ENCODE results near the gene AMER1.

AMER1 gene

GRCh38 chrX:64188901-64189300 is 16.6 kb downstream of the AMER1 start:
- no peak overlapping the region for H3K4me2 ChIP-seq (ENCODE audit: low read length)
- H3K4me3 ChIP-seq (ENCODE audit: low read length): no peak overlapping the region
- no peaks in the 10 kb centered on the region for H3K79me2 ChIP-seq (ENCODE audit: low read length)
- no peaks in the 10 kb centered on the region for H3K9me3 ChIP-seq (ENCODE audit: insufficient read depth, low read length)
- TF ChIP-seq EZH2phosphoT487 (IDR thresholded peaks at IDR 0.05; ENCODE audit: low read depth) (no peak), CTCF (IDR thresholded peaks at IDR 0.05; ENCODE audit: low read depth, low read length) (no peak)
- no peaks in the 10 kb centered on the region for H4K20me1 ChIP-seq (ENCODE audit: insufficient read depth, low read length)
- H2AFZ ChIP-seq (ENCODE audit: low read depth, low read length): no peak overlapping the region
- no peak overlapping the region for H3K9ac ChIP-seq (ENCODE audit: low read length)
- no peaks in the 10 kb centered on the region for H3K4me1 ChIP-seq (ENCODE audit: low read length)
- no peaks in the 10 kb centered on the region for H3K27me3 ChIP-seq (ENCODE audit: low read depth, low read length)
- no peak overlapping the region for H3K27ac ChIP-seq (ENCODE audit: low read length)
- no peaks in the 10 kb centered on the region for H3K36me3 ChIP-seq (replicated peaks; ENCODE audit: low read depth, low read length)

GRCh38 chrX:64187762-64188150 is 17.8 kb downstream of the AMER1 start:
- no peaks in the 10 kb centered on the region for H4K20me1 ChIP-seq (ENCODE audit: insufficient read depth, low read length)
- no peaks in the 10 kb centered on the region for H3K79me2 ChIP-seq (ENCODE audit: low read length)
- no peak overlapping the region for H3K9ac ChIP-seq (ENCODE audit: low read length)
- H3K4me2 ChIP-seq (ENCODE audit: low read length): no peak overlapping the region
- H3K4me3 ChIP-seq (ENCODE audit: low read length): no peak overlapping the region
- H2AFZ ChIP-seq (ENCODE audit: low read depth, low read length): no peak overlapping the region
- no peaks in the 10 kb centered on the region for H3K36me3 ChIP-seq (replicated peaks; ENCODE audit: low read depth, low read length)
- no peaks in the 10 kb centered on the region for H3K9me3 ChIP-seq (ENCODE audit: insufficient read depth, low read length)
- no peak overlapping the region for H3K27ac ChIP-seq (ENCODE audit: low read length)
- H3K27me3 ChIP-seq (ENCODE audit: low read depth, low read length): no peaks in the 10 kb centered on the region
- no peaks in the 10 kb centered on the region for H3K4me1 ChIP-seq (ENCODE audit: low read length)
- no peak for TF ChIP-seq EZH2phosphoT487 (IDR thresholded peaks at IDR 0.05; ENCODE audit: low read depth)
- TF ChIP-seq CTCF (IDR thresholded peaks at IDR 0.05; ENCODE audit: low read depth, low read length): no peak

- H3K4me3 ChIP-seq (ENCODE audit: low read length): no peak overlapping the region
- no peak for TF ChIP-seq CTCF (IDR thresholded peaks at IDR 0.05; ENCODE audit: low read depth, low read length)
- no peak for TF ChIP-seq EZH2phosphoT487 (IDR thresholded peaks at IDR 0.05; ENCODE audit: low read depth)
- H2AFZ ChIP-seq (ENCODE audit: low read depth, low read length): no peak overlapping the region
- no peaks in the 10 kb centered on the region for H3K9me3 ChIP-seq (ENCODE audit: insufficient read depth, low read length)
- no peaks in the 10 kb centered on the region for H4K20me1 ChIP-seq (ENCODE audit: insufficient read depth, low read length)
- no peak overlapping the region for H3K4me2 ChIP-seq (ENCODE audit: low read length)
- no peaks in the 10 kb centered on the region for H3K4me1 ChIP-seq (ENCODE audit: low read length)
- no peaks in the 10 kb centered on the region for H3K79me2 ChIP-seq (ENCODE audit: low read length)
- no peaks in the 10 kb centered on the region for H3K27me3 ChIP-seq (ENCODE audit: low read depth, low read length)
- H3K27ac ChIP-seq (ENCODE audit: low read length): no peak overlapping the region
- H3K36me3 ChIP-seq (replicated peaks; ENCODE audit: low read depth, low read length): no peaks in the 10 kb centered on the region
- no peak overlapping the region for H3K9ac ChIP-seq (ENCODE audit: low read length)
These were observed 18.3 kb downstream of the AMER1 start for GRCh38 chrX:64186974-64187761.

- TF ChIP-seq CTCF (IDR thresholded peaks at IDR 0.05; ENCODE audit: low read depth, low read length) (no peak), EZH2phosphoT487 (IDR thresholded peaks at IDR 0.05; ENCODE audit: low read depth) (no peak)
- Histone ChIP-seq H3K9ac (ENCODE audit: low read length) (no peak overlapping the region), H3K36me3 (replicated peaks; ENCODE audit: low read depth, low read length) (no peaks in the 10 kb centered on the region), H3K4me2 (ENCODE audit: low read length) (no peak overlapping the region), H3K27ac (ENCODE audit: low read length) (no peak overlapping the region), H3K4me1 (ENCODE audit: low read length) (no peaks in the 10 kb centered on the region), H3K27me3 (ENCODE audit: low read depth, low read length) (no peaks in the 10 kb centered on the region), H4K20me1 (ENCODE audit: insufficient read depth, low read length) (no peaks in the 10 kb centered on the region), H2AFZ (ENCODE audit: low read depth, low read length) (no peak overlapping the region), H3K4me3 (ENCODE audit: low read length) (no peak overlapping the region), H3K79me2 (ENCODE audit: low read length) (no peaks in the 10 kb centered on the region), H3K9me3 (ENCODE audit: insufficient read depth, low read length) (no peaks in the 10 kb centered on the region)
These were observed 21.1 kb downstream of the AMER1 start for GRCh38 chrX:64184396-64184795.

Measured in OCI-LY3 (cell line).